ENCODE data around the gene CAP1.

GRCh38 chr1:40064797-40065499, 24.4 kb downstream of the CAP1 start:
- TF ChIP-seq FOXM1 (IDR thresholded peaks at IDR 0.05; ENCODE audit: borderline replicate concordance) = no peak
- no peak for TF ChIP-seq FOXA1 (IDR thresholded peaks at IDR 0.05)
- TF ChIP-seq FOXK2 (IDR thresholded peaks at IDR 0.05) = no peak
- no peak for TF ChIP-seq SUZ12 (IDR thresholded peaks at IDR 0.05)
- TF ChIP-seq TARDBP (IDR thresholded peaks at IDR 0.05) = no peak
- TF ChIP-seq BHLHE40 (IDR thresholded peaks at IDR 0.05; ENCODE audit: borderline replicate concordance) = no peak
- TF ChIP-seq CTBP1 (IDR thresholded peaks at IDR 0.05; ENCODE audit: borderline replicate concordance) = no peak
- no peak for TF ChIP-seq HDGF (IDR thresholded peaks at IDR 0.05; ENCODE audit: borderline replicate concordance)
- TF ChIP-seq SP1 (IDR thresholded peaks at IDR 0.05) = no peak
- TF ChIP-seq PKNOX1 (IDR thresholded peaks at IDR 0.05) = no peak
- TF ChIP-seq LEF1 (IDR thresholded peaks at IDR 0.05; ENCODE audit: borderline replicate concordance) = no peak
- no peak for TF ChIP-seq ELF4 (IDR thresholded peaks at IDR 0.05)
- TF ChIP-seq ARNT (IDR thresholded peaks at IDR 0.05) = no peak

Data from HEK293T (cell line).